NCI-H2196 (cell line): ENCODE data around the gene CRAMP1.

ENCODE experiments used
- DNase-seq: peaks from one replicate; lab custom pipeline; 2025; ENCODE audit not compliant: unreplicated experiment; lab: John Stamatoyannopoulos, UW

CRAMP1 gene

DNA sequence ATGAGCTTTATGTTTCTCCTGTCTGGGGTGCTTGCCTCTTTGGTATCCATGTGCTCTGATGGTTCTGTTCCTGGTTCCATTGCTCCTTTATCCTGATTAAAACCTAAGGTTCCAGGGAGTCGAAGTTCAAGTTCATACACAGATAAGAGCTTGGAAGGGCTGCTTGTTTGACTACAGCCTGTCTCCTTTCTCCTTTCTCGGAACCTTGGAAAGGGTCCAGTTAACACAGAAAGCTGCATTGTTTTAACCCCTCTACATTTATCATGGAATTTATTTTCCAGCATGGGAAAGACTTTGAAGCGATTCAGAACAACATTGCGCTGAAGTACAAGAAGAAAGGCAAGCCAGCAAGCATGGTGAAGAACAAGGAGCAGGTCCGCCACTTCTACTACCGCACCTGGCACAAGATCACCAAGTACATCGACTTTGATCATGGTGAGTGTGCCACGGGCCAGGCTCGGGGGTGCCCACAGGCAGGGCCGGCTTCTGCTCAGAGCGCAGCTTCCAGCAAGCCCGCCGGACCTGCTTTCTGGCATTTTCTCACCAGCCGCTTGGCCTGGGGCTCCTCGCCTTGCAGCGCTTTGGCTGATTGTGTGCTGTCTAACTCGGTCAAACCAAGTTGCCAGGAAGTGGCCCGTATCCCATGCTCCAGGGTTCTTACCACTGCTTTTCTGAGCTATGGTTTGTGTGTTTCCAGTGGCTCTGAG is 19.9 kb downstream of the CRAMP1 start:
- no peak for DNase-seq

- no peak for DNase-seq
These were observed 20.4 kb downstream of the CRAMP1 start for GRCh38 chr16:1632638-1632970.

DNA sequence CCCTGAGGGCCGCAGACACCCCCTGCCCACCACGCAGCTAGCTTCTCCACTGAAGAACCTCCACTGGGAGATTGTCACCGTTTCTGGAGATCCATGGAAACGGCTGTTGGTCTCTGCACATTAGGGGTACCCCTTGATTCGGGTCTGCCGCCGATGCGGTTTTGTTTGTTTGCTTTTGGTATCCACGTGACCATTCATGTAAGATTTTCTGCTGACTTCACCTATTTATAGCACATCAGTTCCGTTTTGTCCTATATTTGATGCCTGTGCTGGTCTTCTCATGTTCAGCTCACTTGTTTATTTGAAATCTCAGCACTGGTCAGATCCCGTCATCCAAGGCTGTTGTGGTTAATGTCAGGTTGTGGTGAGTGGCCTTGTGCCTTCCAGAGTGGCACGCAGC is 21.1 kb downstream of the CRAMP1 start:
- no peak for DNase-seq

DNA sequence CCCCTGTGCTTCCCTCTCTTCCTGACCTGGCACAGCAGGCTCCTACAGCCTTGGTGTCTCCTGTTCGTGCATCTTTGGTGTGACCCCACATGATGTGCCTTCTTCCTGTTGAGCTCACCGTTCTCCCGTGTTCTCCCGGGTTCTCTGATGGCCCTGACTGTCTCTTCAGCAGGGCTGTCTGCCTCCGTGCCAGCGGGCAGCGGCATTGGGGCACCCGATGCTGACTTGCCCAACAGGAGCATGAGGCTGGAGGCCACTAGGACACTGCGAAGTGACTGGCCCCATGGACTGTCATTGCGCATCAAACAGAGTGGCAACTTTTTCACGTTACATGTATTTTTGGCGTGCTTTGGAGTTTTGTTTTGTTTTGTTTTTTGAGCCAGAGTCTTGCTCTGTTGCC is 22.4 kb downstream of the CRAMP1 start:
- DNase-seq: no peak

DNA sequence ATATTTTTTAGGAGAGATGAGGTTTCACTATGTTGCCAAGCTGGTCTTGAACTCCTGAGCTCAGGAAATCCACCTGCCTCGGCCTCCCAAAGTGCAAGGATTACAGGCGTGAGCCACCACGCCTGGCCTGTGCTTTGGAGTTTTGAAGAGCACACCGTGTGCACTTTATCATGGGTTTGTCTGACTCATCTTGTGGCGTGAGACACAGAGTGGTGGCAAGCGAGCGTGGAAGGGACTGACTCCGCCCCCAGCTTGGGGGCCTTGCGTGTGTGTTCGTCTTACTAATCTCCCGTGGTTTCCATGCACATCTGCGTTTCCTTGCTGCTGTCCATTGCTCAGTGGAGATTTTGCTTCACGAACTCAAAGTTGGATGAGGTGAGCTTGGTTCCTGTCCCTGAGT is 22.9 kb downstream of the CRAMP1 start:
- DNase-seq: no peak

- no peak for DNase-seq
These were observed 25.4 kb downstream of the CRAMP1 start for GRCh38 chr16:1637526-1637925.

DNA sequence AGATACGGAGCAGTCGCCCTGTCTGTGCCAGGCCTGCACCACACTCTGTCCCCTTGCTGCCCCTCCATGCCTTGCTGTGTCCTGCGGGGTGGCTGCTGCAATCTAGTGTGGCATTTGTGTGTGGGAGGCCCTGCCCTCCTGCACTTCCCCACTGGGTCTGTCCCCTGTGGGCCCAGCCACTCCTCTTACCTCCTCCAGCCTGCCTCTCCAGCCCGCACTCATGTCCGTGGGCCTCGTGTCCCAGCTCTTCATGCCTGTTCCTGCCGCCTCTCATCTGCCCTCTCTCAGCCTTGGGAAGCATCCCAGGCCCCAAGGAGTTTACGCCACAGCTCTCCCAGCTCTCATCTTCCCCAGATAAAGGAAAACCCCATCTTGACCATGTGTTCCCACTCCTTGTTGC is 26.6 kb downstream of the CRAMP1 start:
- DNase-seq: no peak

DNA sequence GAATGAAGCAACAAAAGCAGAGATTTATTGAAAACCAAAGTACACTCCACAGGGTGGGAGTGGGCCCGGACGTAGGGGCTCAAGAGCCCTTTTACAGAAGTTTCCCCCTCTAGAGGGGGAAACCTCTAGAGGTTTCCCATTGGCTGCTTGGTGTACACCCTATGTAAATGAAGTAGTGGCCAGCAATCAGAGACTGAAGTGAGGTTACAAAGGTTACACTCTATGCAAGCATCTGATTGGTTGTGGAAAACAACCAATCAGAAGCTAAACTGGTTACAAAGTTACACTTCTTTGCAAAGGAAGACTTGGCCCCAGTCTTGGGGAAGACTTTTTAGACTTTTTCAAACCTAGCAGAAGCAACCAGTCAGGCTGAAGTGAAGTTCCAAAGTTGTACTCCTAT is 27.1 kb downstream of the CRAMP1 start:
- DNase-seq: no peak

- DNase-seq: no peak
These were observed 27.7 kb downstream of the CRAMP1 start for GRCh38 chr16:1639860-1640259.

DNA sequence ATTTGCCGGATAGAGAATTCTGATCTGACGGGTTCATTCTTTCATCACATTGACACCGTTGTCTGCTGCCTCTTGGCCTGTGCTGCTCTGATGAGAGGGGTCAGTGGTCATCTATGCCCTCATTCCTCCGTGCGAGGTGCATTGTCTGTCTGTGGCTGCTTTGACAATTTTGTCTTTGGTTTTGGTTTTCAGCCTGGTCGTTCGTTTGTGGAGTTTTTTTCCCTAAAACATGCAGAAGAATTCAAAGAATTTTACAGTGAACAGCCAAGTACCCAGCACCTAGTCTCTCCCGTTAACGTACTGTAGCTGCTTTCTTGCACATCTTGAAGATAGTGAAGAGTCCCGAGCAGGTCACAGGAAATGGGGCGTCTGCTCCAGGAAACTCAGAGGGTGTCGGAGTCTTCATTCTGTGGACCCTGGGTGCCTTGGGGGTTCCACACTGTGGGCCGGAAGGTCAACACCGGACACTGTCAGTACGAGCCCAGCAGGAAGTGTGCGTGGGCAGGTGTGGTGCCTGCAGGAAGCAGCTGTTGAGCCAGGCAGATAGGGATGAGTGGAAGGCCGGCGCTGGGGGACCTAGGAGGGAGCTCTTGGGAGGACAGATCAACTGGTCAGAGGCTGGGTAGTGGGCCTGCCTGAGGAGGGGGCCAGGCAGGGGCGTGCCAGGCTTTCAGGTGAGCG is 28.2 kb downstream of the CRAMP1 start:
- DNase-seq: no peak

DNA sequence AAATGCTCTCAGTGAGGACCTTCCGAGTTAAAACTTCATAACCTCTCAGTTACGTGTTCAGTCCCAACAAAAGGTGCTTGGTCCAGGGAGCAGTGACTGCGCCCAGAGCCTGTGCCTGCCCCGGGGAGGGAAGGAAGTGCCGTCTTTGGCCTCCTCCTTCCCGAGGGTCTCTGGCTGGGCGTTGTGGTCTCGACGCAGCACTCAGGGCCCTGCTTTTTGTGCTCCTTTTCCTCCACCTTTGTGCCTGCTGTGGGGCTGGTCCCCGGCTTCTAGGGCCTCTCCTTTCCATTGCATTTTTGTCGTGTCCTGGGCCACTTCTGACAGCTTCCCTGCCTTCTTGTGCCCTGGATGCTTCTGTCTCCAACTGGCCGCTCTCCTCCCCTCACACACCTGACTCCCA is 29.1 kb downstream of the CRAMP1 start:
- DNase-seq: no peak

DNA sequence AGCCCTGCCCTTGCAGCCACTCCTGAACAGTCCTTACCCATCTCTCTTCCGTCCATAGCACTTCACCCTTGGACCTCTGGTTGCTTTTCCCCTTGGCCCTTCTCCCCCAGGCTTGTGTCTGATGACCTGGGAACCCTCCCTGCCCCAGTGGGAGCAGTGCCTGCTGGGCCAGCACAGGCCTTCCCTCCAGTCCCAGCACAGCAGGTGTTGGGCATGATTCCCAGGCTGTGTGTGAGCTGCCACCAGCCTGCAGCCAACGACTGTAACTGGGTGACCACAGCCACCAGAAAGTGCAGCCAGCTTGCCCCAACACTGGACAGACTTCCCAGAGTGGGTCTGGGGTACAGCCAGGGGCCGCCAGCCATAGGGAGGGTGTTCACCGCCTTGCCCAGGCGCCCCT is 30.0 kb downstream of the CRAMP1 start:
- no peak for DNase-seq

DNA sequence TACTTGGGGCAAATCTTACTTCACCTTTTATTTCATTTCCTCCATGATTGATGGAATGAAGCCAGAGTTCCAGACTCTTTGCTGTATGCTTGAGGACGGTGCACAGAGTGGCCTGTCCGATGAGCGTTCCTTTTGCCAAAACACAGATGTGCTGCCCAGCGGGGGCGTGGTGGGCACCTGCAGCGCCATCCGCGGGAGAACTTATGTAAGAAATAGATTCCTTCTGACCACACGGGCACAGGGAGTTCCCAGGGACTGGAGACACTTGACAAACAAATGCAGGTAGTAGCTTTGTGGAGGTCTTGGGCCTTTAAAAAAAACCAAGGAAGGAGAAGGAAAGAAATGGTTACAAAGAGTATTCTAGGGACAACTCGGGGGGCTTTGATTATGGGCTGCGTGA is 30.6 kb downstream of the CRAMP1 start:
- no peak for DNase-seq

DNA sequence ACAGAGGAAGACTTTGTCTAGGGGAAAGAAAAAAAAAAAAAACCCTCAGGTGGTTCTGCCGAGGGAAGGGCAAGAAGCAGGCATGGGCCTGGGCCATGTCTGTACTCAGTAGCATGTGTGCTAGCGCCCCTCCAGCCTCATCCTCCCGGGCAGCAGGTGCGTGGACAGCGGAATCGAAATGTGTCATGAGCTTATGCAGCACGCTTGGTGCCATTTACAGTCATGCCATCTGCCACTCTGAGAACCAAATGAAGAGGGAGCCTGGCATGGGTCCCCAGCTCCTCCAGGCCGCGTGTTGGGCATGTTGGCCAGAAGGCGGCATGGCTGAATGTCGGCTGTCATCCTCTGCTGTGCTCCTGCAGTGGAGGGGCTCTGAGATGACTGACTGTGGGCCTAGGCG is 31.4 kb downstream of the CRAMP1 start:
- no peak for DNase-seq

GRCh38 chr16:1645914-1646525 is 33.9 kb downstream of the CRAMP1 start:
- no peak for DNase-seq

DNA sequence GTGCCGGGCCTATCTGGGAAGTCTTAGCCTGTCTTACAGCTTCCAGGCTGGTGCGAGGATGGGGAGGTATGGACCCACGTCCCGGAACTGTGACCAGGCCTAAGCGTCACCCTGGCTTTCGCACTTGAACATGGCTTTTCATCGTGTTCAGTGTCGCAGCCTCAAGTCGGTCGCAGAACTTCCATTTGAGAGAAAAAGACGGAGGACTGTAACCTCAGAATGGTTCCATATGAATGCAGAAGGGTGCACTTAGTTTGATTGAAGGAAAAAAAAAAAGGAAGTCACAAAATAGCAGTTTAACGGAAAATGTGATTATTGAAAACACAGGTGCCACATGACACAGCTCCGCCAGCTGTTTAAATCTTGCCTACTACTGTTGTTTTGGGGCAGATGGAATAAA is 35.7 kb downstream of the CRAMP1 start:
- no peak for DNase-seq

- DNase-seq: no peak
These were observed 38.0 kb downstream of the CRAMP1 start for GRCh38 chr16:1650131-1650530.

DNA sequence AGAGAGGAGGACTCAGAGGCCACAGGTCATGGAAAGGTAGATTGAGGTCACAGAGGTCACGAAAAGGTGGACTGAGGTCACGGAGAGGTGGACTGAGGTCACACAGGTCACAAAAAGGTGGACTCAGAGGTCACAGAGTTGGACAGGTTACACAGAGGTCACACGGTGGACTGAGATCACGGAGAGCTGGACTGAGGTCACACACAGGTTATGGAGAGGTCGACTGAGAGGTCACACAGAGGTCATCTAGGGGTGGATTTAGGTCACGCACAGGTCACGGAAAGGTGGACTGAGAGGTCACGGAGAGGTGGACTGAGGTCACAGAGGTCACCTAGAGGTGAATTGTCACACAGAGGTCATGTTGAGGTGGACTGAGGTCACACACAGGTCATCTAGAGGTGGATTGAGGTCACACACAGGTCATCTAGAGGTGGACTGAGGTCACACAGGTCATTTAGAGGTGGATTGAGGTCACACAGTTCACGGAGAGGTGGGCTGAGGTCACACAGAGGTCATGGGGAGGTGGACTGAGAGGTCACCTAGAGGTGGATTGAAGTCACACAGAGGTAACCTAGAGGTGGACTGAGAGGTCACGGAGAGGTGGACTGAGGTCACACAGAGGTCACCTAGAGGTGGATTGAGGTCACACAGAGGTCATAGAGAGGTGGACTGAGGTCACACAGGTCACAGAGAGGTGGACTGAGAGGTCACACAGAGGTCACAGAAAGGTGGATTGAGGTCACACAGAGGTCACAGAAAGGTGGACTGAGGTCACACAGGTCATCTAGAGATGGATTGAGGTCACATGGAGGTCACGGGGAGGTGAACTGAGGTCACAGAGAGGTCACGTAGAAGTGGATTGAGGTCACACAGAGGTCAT is 39.2 kb downstream of the CRAMP1 start:
- no peak for DNase-seq

DNA sequence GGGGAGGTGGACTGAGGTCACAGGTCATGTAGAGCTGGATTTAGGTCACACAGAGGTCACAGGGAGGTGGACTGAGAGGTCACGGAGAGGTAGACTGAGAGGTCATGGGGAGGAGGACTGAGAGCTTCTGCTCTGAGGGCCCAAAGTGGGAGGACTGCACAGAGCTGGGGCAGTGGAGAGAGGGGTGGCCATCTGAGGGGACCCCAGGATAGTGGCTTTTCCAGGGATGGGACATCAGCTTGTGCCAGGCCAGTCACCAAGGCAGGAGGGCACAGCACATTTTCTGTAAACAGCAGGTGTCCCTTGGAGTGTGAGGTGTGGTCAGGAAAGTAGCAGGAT is 39.8 kb downstream of the CRAMP1 start:
- DNase-seq: no peak

GRCh38 chr16:1653023-1653422 is 40.9 kb downstream of the CRAMP1 start:
- no peak for DNase-seq

- no peak for DNase-seq
These were observed 42.5 kb downstream of the CRAMP1 start for GRCh38 chr16:1654505-1655268.
